ENCODE results near the gene SLC15A3.

The SLC15A3 gene

GRCh38 chr11:60951904-60952741, at the start of gene SLC15A3:
Gene SLC15A3, minus strand, starts transcription at chr11:60952176. Its CDS starts 625 bp downstream, at chr11:60951551.
- no peak for DNase-seq

- DNase-seq, result no peak
Measured at GRCh38 chr11:61000426-61000825, 48.5 kb upstream of the SLC15A3 start.

GRCh38 chr11:60996381-60997138, 44.6 kb upstream of the SLC15A3 start:
- no peak for DNase-seq

GRCh38 chr11:60995798-60996197, 43.8 kb upstream of the SLC15A3 start:
- DNase-seq, result no peak

GRCh38 chr11:60994541-60995080, 42.6 kb upstream of the SLC15A3 start:
- DNase-seq, result no peak

GRCh38 chr11:60993615-60994014, 41.6 kb upstream of the SLC15A3 start:
- DNase-seq, result no peak

GRCh38 chr11:60992842-60993409, 41.0 kb upstream of the SLC15A3 start:
- DNase-seq, result no peak

- DNase-seq, result no peak
Measured at GRCh38 chr11:60991457-60991856, 39.5 kb upstream of the SLC15A3 start.

- DNase-seq, result no peak
Measured at GRCh38 chr11:60989093-60989650, 37.2 kb upstream of the SLC15A3 start.

- DNase-seq, result no peak
Measured at GRCh38 chr11:60988658-60989057, 36.7 kb upstream of the SLC15A3 start.

GRCh38 chr11:60987577-60988277, 35.8 kb upstream of the SLC15A3 start:
- DNase-seq, result no peak

- DNase-seq, result no peak
Measured at GRCh38 chr11:60985991-60986915, 34.3 kb upstream of the SLC15A3 start.

GRCh38 chr11:60985501-60985900, 33.5 kb upstream of the SLC15A3 start:
- DNase-seq, result no peak

- DNase-seq, result no peak
Measured at GRCh38 chr11:60984636-60985035, 32.7 kb upstream of the SLC15A3 start.

GRCh38 chr11:60984149-60984548, 32.2 kb upstream of the SLC15A3 start:
- DNase-seq, result no peak

- DNase-seq, result no peak
Measured at GRCh38 chr11:60982184-60982583, 30.2 kb upstream of the SLC15A3 start.

- DNase-seq, result no peak
Measured at GRCh38 chr11:60981515-60981914, 29.5 kb upstream of the SLC15A3 start.

- DNase-seq, result no peak
Measured at GRCh38 chr11:60978546-60979380, 26.8 kb upstream of the SLC15A3 start.

GRCh38 chr11:60977836-60978235, 25.9 kb upstream of the SLC15A3 start:
- no peak for DNase-seq

- no peak for DNase-seq
Measured at GRCh38 chr11:60977224-60977623, 25.2 kb upstream of the SLC15A3 start.
